HEK293 (cell line): ENCODE results near the gene ERCC6L.

ENCODE experiments used
- CTCF ChIA-PET: fragments of 350-600 bp; formaldehyde crosslinking; extraction: SDS; loops from one replicate; lab custom pipeline; 2021; ENCODE audit warnings: antibody characterized with exemption; lab: Yijun Ruan, JAX
- POLR2A ChIA-PET: fragments of 300-600 bp; formaldehyde crosslinking; extraction: SDS; loops from one replicate; lab custom pipeline; 2020; ENCODE audit warnings: antibody characterized with exemption, inconsistent platforms; lab: Yijun Ruan, JAX
- H3K27ac ChIP-seq: fragments of 200-500 bp; sonication (Bioruptor generic); 2 replicates; pipeline ENCODE4 v1.5.1; 2014; ENCODE audit warnings: low read depth, low read length, control low read depth, inconsistent platforms; ENCODE audit errors: extremely low read depth
- H3K36me3 ChIP-seq, 2 experiments: fragments of 200-500 bp in 1 of 2; sonication (Bioruptor generic) in 1 of 2; 1 replicate in 1 of 2; 2 replicates in 1 of 2; pipeline ENCODE4 v1.5.1; 2014 to 2017; ENCODE audit warnings: inconsistent platforms in 2 of 2, low read length in 2 of 2; ENCODE audit not compliant: control insufficient read depth in 2 of 2, insufficient read depth in 1 of 2
- H3K4me1 ChIP-seq: fragments of 200-500 bp; sonication (Bioruptor generic); 2 replicates; pipeline ENCODE4 v1.5.1; 2014; ENCODE audit warnings: mild to moderate bottlenecking, low read length, inconsistent platforms; ENCODE audit not compliant: control insufficient read depth, insufficient read depth
- H3K4me3 ChIP-seq: 2 replicates; pipeline ENCODE4 v1.5.1; 2011; ENCODE audit warnings: low read depth, mild to moderate bottlenecking, control low read depth, low read length, moderate library complexity
- H3K9me3 ChIP-seq: fragments of 200-500 bp; sonication (Bioruptor generic); 2 replicates; pipeline ENCODE4 v1.5.1; 2014; ENCODE audit warnings: low read depth, low read length, inconsistent platforms; ENCODE audit not compliant: control insufficient read depth, insufficient read depth
- BCL11A ChIP-seq: fragments of 450-650 bp; formaldehyde crosslinking; IDR thresholded peaks from 2 replicates; pipeline ENCODE4 v1.5.1; 2016; ENCODE audit warnings: low read depth, missing biosample characterization, missing genetic modification characterization
- KLF1 ChIP-seq: fragments of 450-650 bp; formaldehyde crosslinking; IDR thresholded peaks from 2 replicates; pipeline ENCODE4 v1.5.1; 2016; ENCODE audit warnings: missing biosample characterization, missing genetic modification characterization
- KLF17 ChIP-seq: fragments of 450-650 bp; formaldehyde crosslinking; IDR thresholded peaks from 2 replicates; pipeline ENCODE4 v1.5.1; 2016; ENCODE audit warnings: missing biosample characterization, missing genetic modification characterization
- PBX3 ChIP-seq: sonication (generic); formaldehyde crosslinking; IDR thresholded peaks from 2 replicates; pipeline ENCODE4 v1.8.1; 2022; ENCODE audit warnings: mild to moderate bottlenecking, moderate library complexity, missing genetic modification reagents
- RBAK ChIP-seq: fragments of 450-650 bp; formaldehyde crosslinking; IDR thresholded peaks from 2 replicates; pipeline ENCODE4 v1.5.1; 2016; ENCODE audit warnings: missing biosample characterization, missing genetic modification characterization
- REST ChIP-seq: fragments of 450-650 bp; formaldehyde crosslinking; IDR thresholded peaks from 2 replicates; pipeline ENCODE4 v1.5.1; 2016; ENCODE audit warnings: missing biosample characterization, missing genetic modification characterization
- ZBTB44 ChIP-seq: fragments of 450-650 bp; IDR thresholded peaks from 2 replicates; pipeline ENCODE4 v1.5.1; 2018; ENCODE audit warnings: missing biosample characterization, mild to moderate bottlenecking, missing genetic modification characterization
- ZFP37 ChIP-seq: fragments of 450-650 bp; formaldehyde crosslinking; IDR thresholded peaks from 2 replicates; pipeline ENCODE4 v1.5.1; 2016; ENCODE audit warnings: missing biosample characterization, missing genetic modification characterization
- ZIC2 ChIP-seq: fragments of 450-650 bp; formaldehyde crosslinking; IDR thresholded peaks from 2 replicates; pipeline ENCODE4 v1.5.1; 2016; ENCODE audit warnings: missing biosample characterization, missing genetic modification characterization
- ZNF2 ChIP-seq: fragments of 450-650 bp; formaldehyde crosslinking; IDR thresholded peaks from 2 replicates; pipeline ENCODE4 v1.5.1; 2016; ENCODE audit warnings: missing biosample characterization, missing genetic modification characterization
- ZNF221 ChIP-seq: fragments of 450-650 bp; formaldehyde crosslinking; IDR thresholded peaks from 2 replicates; pipeline ENCODE4 v1.5.1; 2017; ENCODE audit warnings: missing biosample characterization, missing genetic modification characterization, borderline replicate concordance
- ZNF302 ChIP-seq: fragments of 450-650 bp; formaldehyde crosslinking; IDR thresholded peaks from 2 replicates; pipeline ENCODE4 v1.5.1; 2016; ENCODE audit warnings: missing biosample characterization, missing genetic modification characterization, low read depth
- ZNF391 ChIP-seq: fragments of 450-650 bp; formaldehyde crosslinking; IDR thresholded peaks from 2 replicates; pipeline ENCODE4 v1.5.1; 2016; ENCODE audit warnings: low read depth, missing biosample characterization, missing genetic modification characterization, borderline replicate concordance
- ZNF416 ChIP-seq: fragments of 450-650 bp; formaldehyde crosslinking; IDR thresholded peaks from 2 replicates; pipeline ENCODE4 v1.5.1; 2016; ENCODE audit warnings: missing biosample characterization, missing genetic modification characterization
- ZNF501 ChIP-seq: fragments of 450-650 bp; formaldehyde crosslinking; IDR thresholded peaks from 2 replicates; pipeline ENCODE4 v1.5.1; 2016; ENCODE audit warnings: missing biosample characterization, missing genetic modification characterization
- ZNF510 ChIP-seq: fragments of 450-650 bp; formaldehyde crosslinking; IDR thresholded peaks from 2 replicates; pipeline ENCODE4 v1.5.1; 2018; ENCODE audit warnings: mild to moderate bottlenecking, missing genetic modification characterization, missing biosample characterization; ENCODE audit not compliant: insufficient replicate concordance
- ZNF558 ChIP-seq: fragments of 450-650 bp; formaldehyde crosslinking; IDR thresholded peaks from 2 replicates; pipeline ENCODE4 v1.5.1; 2016; ENCODE audit warnings: missing biosample characterization, missing genetic modification characterization
- ZNF580 ChIP-seq: fragments of 450-650 bp; formaldehyde crosslinking; IDR thresholded peaks from 2 replicates; pipeline ENCODE4 v1.5.1; 2016; ENCODE audit warnings: missing biosample characterization, missing genetic modification characterization
- ZNF664 ChIP-seq: fragments of 450-650 bp; formaldehyde crosslinking; IDR thresholded peaks from 2 replicates; pipeline ENCODE4 v1.5.1; 2016; ENCODE audit warnings: missing biosample characterization, missing genetic modification characterization
- ZNF670 ChIP-seq: fragments of 450-650 bp; formaldehyde crosslinking; IDR thresholded peaks from 2 replicates; pipeline ENCODE4 v1.5.1; 2016; ENCODE audit warnings: missing biosample characterization, missing genetic modification characterization, low read depth
- ZNF701 ChIP-seq: fragments of 450-650 bp; formaldehyde crosslinking; IDR thresholded peaks from 2 replicates; pipeline ENCODE4 v1.5.1; 2016; ENCODE audit warnings: missing biosample characterization, missing genetic modification characterization
- ZNF707 ChIP-seq: fragments of 450-650 bp; formaldehyde crosslinking; IDR thresholded peaks from 2 replicates; pipeline ENCODE4 v1.5.1; 2016; ENCODE audit warnings: missing biosample characterization, missing genetic modification characterization
- ZNF785 ChIP-seq: fragments of 450-650 bp; formaldehyde crosslinking; IDR thresholded peaks from 2 replicates; pipeline ENCODE4 v1.5.1; 2016; ENCODE audit warnings: missing biosample characterization, missing genetic modification characterization
- ZNF791 ChIP-seq: fragments of 450-650 bp; formaldehyde crosslinking; IDR thresholded peaks from 2 replicates; pipeline ENCODE4 v1.5.1; 2016; ENCODE audit warnings: missing biosample characterization, missing genetic modification characterization
- ZSCAN4 ChIP-seq: fragments of 450-650 bp; formaldehyde crosslinking; IDR thresholded peaks from 2 replicates; pipeline ENCODE4 v1.5.1; 2017; ENCODE audit warnings: missing biosample characterization, missing genetic modification characterization
- ZXDB ChIP-seq: fragments of 450-650 bp; formaldehyde crosslinking; IDR thresholded peaks from 2 replicates; pipeline ENCODE4 v1.5.1; 2016; ENCODE audit warnings: missing biosample characterization, missing genetic modification characterization

ERCC6L gene

GRCh38 chrX:72216973-72217372 is 21.9 kb downstream of the ERCC6L start (continued):
- no peak for TF ChIP-seq REST (tag by site-specific recombination)
- TF ChIP-seq ZNF558 (tag by site-specific recombination): no peak
- no peak for TF ChIP-seq PBX3 (CRISPR knock-in tag)

GRCh38 chrX:72208126-72208800 is 30.6 kb downstream of the ERCC6L start:
- no peak for TF ChIP-seq ZBTB44 (tag by site-specific recombination)
- TF ChIP-seq ZSCAN4 (tag by site-specific recombination): no peak
- TF ChIP-seq ZNF510 (tag by site-specific recombination): no peak
- TF ChIP-seq ZNF670 (tag by site-specific recombination): no peak
- TF ChIP-seq KLF17 (tag by site-specific recombination): no peak
- no peak for TF ChIP-seq ZNF791
- no peak for TF ChIP-seq BCL11A (tag by site-specific recombination)
- no peak for TF ChIP-seq KLF1 (tag by site-specific recombination)
- no peak for TF ChIP-seq ZXDB
- no peak for TF ChIP-seq ZFP37
- H3K36me3 ChIP-seq: peaks cover 21 to 59% of the 10 kb centered on the region in 2 experiments
- no peaks in the 10 kb centered on the region for H3K4me1 ChIP-seq
- no peak overlapping the region for H3K4me3 ChIP-seq
- ChIA-PET CTCF (interaction anchor here (0.7 kb wide), 3 partner anchors 10 to 1550 kb away, joined by 3 to 6 read pairs (median 5); no protein-coding TSS in a partner anchor), POLR2A (no interaction called here)
- H3K9me3 ChIP-seq: no peaks in the 10 kb centered on the region
- no peak overlapping the region for H3K27ac ChIP-seq

GRCh38 chrX:72207366-72207765 is 31.5 kb downstream of the ERCC6L start:
- no peak overlapping the region for H3K27ac ChIP-seq
- no peaks in the 10 kb centered on the region for H3K9me3 ChIP-seq
- H3K4me3 ChIP-seq: no peak overlapping the region
- H3K36me3 ChIP-seq: peaks cover 22 to 66% of the 10 kb centered on the region in 2 experiments
- H3K4me1 ChIP-seq: no peaks in the 10 kb centered on the region
- POLR2A ChIA-PET: no interaction called here
- CTCF ChIA-PET: interaction anchor here (0.8 kb wide), 1 partner anchor 208 kb away, joined by 3 read pairs; no protein-coding TSS in a partner anchor
- TF ChIP-seq ZNF501: no peak
- no peak for TF ChIP-seq ZNF416 (tag by site-specific recombination)
- TF ChIP-seq ZNF701 (tag by site-specific recombination): no peak
- TF ChIP-seq ZIC2 (tag by site-specific recombination): no peak
- TF ChIP-seq ZNF391 (tag by site-specific recombination): no peak
- TF ChIP-seq ZNF785: no peak
- TF ChIP-seq ZNF707: no peak
- TF ChIP-seq ZNF302 (tag by site-specific recombination): no peak
- TF ChIP-seq ZNF221 (tag by site-specific recombination): no peak
- no peak for TF ChIP-seq RBAK (tag by site-specific recombination)
- no peak for TF ChIP-seq ZFP37
- TF ChIP-seq ZNF2 (tag by site-specific recombination): no peak
- TF ChIP-seq ZNF664 (tag by site-specific recombination): no peak
- no peak for TF ChIP-seq ZNF580 (tag by site-specific recombination)
